GM19463 (cell line): ENCODE measurements around the gene SIL1.
"Not testable (repeated sequence)": the region's sequence is repeated elsewhere in the genome, so short reads cannot be mapped to it uniquely, and the experiment has no call there.

Experiments used
- ATAC-seq: cut with Tn5 transposase; IDR thresholded peaks from one replicate; pipeline ENCODE4 v1.9.1; 2021; ENCODE audit warnings: mild to moderate bottlenecking, moderate library complexity; ENCODE audit not compliant: unreplicated experiment

Gene SIL1

GRCh38 chr5:139177809-139178588, 20.2 kb downstream of the SIL1 start:
- ATAC-seq: peak; percentile 54

- ATAC-seq: not testable (repeated sequence)
These were observed 20.9 kb downstream of the SIL1 start for GRCh38 chr5:139177281-139177680.

- ATAC-seq: not testable (repeated sequence)
These were observed 23.8 kb downstream of the SIL1 start for GRCh38 chr5:139174382-139174781.

- ATAC-seq: no peak
These were observed 26.3 kb downstream of the SIL1 start for GRCh38 chr5:139171779-139172404.

- no peak for ATAC-seq
These were observed 30.0 kb downstream of the SIL1 start for GRCh38 chr5:139167952-139168720.

- no peak for ATAC-seq
These were observed 30.6 kb downstream of the SIL1 start for GRCh38 chr5:139167533-139167932.

GRCh38 chr5:139167063-139167462, 31.1 kb downstream of the SIL1 start:
- no peak for ATAC-seq

- ATAC-seq: not testable (repeated sequence)
These were observed 33.3 kb downstream of the SIL1 start for GRCh38 chr5:139164897-139165296.

- no peak for ATAC-seq
These were observed 34.1 kb downstream of the SIL1 start for GRCh38 chr5:139164020-139164419.

- ATAC-seq: no peak
These were observed 35.7 kb downstream of the SIL1 start for GRCh38 chr5:139162448-139162847.

- ATAC-seq: no peak
These were observed 39.4 kb downstream of the SIL1 start for GRCh38 chr5:139158791-139159190.

- no peak for ATAC-seq
These were observed 40.6 kb downstream of the SIL1 start for GRCh38 chr5:139157556-139157955.

- ATAC-seq: no peak
These were observed 41.4 kb downstream of the SIL1 start for GRCh38 chr5:139156814-139157213.

GRCh38 chr5:139155333-139155732, 42.8 kb downstream of the SIL1 start:
- ATAC-seq: no peak

- ATAC-seq: no peak
These were observed 46.3 kb downstream of the SIL1 start for GRCh38 chr5:139151902-139152301.

GRCh38 chr5:139150367-139150999, 47.7 kb downstream of the SIL1 start:
- ATAC-seq: no peak

- no peak for ATAC-seq
These were observed 48.5 kb downstream of the SIL1 start for GRCh38 chr5:139149477-139150199.

- no peak for ATAC-seq
These were observed 49.2 kb downstream of the SIL1 start for GRCh38 chr5:139148986-139149385.

- ATAC-seq: no peak
These were observed 49.9 kb downstream of the SIL1 start for GRCh38 chr5:139148306-139148705.

GRCh38 chr5:139147483-139148087, 50.6 kb downstream of the SIL1 start:
- no peak for ATAC-seq
